Omental fat pad (tissue), 4 donors: ENCODE data around the gene COL21A1. TPM values are rescaled to one million over a fixed set of nuclear protein-coding genes. Genes with fewer than 3 reads are reported as not detected.

Experiments used
- ATAC-seq: fragments of 150-250 bp; one replicate; pipeline ENCODE4 v1.9.1; 2016; ENCODE audit warnings: mild to moderate bottlenecking, moderate library complexity; ENCODE audit not compliant: low FRiP score
- DNase-seq: peaks from one replicate; pipeline ENCODE4 v3.0.0-alpha.2; 2019; ENCODE audit warnings: low spot score
- CTCF ChIP-seq, 3 donors: fragments of 450-650 bp; IDR thresholded peaks; one replicate each; pipeline ENCODE4 v1.5.1; 2016 to 2017; ENCODE audit warnings: antibody characterized with exemption in 3 of 3, mild to moderate bottlenecking in 3 of 3, moderate library complexity in 2 of 3
- total RNA-seq, 4 donors: library from RNA; depleted of rRNA; stranded (reverse); fragments of >200 nt; gene quantifications; one replicate each; pipeline ENCODE4 v1.1.0, GENCODE V29; 2016

Gene COL21A1
- total RNA-seq, 4 donors from 2014 or later, result 1.1 to 6.9 (median 1.9) TPM

- DNase-seq, result no peak
- no peak for ATAC-seq
- TF ChIP-seq CTCF (IDR thresholded peaks at IDR 0.05), result no peak
Measured at GRCh38 chr6:56047931-56048540, 199.3 kb downstream of the COL21A1 start.

- ATAC-seq (no peak), DNase-seq (no peak)
- no peak for TF ChIP-seq CTCF (IDR thresholded peaks at IDR 0.05)
Measured at GRCh38 chr6:56046576-56046975, 200.8 kb downstream of the COL21A1 start.

GRCh38 chr6:56043761-56044160 lies 203.6 kb downstream of the COL21A1 start:
- no peak for TF ChIP-seq CTCF (IDR thresholded peaks at IDR 0.05)
- no peak for DNase-seq
- no peak for ATAC-seq

- ATAC-seq (no peak), DNase-seq (no peak)
- TF ChIP-seq CTCF (IDR thresholded peaks at IDR 0.05), result no peak
Measured at GRCh38 chr6:56043076-56043475, 204.3 kb downstream of the COL21A1 start.

GRCh38 chr6:56041591-56041990 lies 205.8 kb downstream of the COL21A1 start:
- no peak for TF ChIP-seq CTCF (IDR thresholded peaks at IDR 0.05)
- no peak for ATAC-seq
- no peak for DNase-seq

GRCh38 chr6:56040889-56041301 lies 206.5 kb downstream of the COL21A1 start:
- ATAC-seq (peak; percentile 51), DNase-seq (no peak)
- TF ChIP-seq CTCF (IDR thresholded peaks at IDR 0.05), result no peak

GRCh38 chr6:56040223-56040622 lies 207.2 kb downstream of the COL21A1 start:
- no peak for TF ChIP-seq CTCF (IDR thresholded peaks at IDR 0.05)
- DNase-seq (no peak), ATAC-seq (peak; percentile 71)
